Activated CD4-positive, alpha-beta T cell treated with anti-CD3 and anti-CD28 coated beads, Interleukin-2, amount 50 U/mL, for 16 hours (primary cell): ENCODE data around the gene DDX19B.

Experiments
- DNase-seq: peaks from one replicate; pipeline ENCODE4 v3.0.0-alpha.2; 2020

The DDX19B gene

DNA sequence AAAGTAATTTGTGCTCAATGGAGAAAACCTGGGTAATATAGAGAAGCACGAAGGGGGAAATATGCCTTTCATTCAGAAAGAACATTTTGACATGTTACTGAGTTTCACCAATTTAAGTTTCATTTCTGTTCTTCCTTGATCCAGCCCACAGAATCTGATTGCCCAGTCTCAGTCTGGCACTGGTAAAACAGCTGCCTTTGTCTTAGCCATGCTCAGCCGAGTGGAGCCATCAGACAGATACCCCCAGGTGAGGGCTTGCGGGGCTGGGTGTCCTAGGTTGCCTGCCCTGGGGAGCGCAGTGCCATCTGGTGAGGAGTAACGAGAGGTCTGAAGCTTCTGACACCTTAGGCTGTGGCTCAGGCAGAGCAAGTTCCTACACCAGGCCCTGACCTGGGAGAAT is 65.4 kb downstream of the DDX19B start:
- DNase-seq: no peak

DNA sequence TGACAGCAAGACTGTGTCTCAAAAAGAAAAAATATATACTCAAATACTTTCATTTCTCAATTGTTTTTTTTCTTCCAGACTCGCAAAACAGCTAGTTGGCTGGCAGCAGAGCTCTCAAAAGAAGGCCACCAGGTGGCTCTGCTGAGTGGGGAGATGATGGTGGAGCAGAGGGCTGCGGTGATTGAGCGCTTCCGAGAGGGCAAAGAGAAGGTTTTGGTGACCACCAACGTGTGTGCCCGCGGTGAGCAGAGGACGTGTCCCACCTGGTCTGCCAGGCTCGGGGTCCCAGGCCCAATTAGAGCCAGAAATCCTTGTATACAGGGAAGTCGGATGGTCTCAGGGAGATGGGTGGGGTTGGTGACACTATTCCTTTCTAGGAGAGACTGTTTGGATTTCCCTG is 71.2 kb downstream of the DDX19B start:
- DNase-seq: peak; percentile 24

DNA sequence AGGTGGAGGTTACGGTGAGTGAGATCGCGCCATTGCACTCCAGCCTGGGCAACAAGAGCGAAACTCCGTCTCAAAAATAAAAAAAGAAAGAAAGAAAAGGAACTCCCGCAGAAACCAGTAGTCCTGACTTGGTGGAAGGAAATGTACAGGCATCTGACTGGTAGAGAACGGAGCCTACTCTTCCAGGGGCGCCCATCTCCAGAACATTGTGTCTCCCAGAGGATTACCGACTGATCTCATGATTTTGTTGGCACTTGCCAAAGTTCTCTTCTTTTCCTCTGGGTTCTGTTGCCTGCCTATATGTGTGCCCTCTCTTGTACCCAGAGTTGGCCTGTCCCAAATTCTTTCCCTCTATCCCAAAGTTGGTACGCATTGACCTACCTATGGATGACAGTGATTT is 71.9 kb downstream of the DDX19B start:
- DNase-seq: no peak

DNA sequence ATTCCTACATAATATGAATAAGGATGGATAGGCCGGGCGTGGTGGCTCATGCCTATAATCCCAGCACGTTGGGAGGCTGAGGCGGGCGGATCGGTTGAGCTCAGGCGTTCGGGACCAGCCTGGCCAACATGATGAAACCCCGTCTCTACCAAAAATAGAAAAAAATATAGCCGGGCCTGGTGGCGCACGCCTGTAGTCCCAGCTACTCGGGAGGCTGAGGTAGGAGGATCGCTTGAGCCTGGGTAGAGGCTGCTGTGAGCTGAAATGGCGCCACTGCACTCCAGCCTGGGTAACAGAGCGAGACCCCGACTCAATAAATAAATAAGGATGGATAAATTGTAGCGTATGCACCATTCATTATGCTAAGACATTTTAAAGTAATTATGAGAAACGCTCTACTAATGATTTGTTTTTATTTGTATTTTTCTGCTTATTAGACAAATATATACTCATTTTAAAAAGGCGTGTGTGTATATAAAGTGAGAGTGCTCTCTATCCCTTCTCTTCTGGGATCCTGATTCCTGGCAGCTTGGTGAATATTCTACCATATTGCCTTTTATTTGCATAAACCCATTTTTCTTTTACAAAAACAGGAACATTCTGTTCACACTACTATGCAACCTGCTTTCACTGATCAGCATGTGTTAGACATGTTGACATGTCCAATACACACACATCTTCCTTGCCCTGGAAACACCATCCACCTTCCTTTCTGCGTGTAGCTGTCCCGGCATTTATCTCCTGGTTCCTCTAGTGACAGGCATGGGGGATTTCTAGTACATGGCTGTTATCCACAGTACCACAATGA is 74.1 kb downstream of the DDX19B start:
- no peak for DNase-seq

DNA sequence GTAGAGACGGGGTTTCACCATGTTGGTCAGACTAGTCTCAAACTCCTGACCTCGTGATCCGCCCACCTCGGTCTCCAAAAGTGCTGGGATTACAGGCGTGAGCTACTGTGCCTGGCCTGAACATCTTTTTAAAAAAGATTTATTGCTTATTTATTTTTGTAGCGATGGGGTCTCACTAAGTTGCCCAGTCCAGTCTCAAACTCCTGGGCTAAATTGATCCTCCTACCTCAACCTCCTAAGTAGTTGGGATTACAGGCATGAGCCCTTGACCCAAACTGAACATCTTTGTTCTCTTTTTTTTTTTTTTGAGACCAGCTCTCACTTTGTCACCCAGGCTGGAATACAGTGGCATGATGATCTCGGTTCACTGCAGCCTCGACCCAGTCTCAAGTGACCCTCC is 75.2 kb downstream of the DDX19B start:
- DNase-seq: no peak

DNA sequence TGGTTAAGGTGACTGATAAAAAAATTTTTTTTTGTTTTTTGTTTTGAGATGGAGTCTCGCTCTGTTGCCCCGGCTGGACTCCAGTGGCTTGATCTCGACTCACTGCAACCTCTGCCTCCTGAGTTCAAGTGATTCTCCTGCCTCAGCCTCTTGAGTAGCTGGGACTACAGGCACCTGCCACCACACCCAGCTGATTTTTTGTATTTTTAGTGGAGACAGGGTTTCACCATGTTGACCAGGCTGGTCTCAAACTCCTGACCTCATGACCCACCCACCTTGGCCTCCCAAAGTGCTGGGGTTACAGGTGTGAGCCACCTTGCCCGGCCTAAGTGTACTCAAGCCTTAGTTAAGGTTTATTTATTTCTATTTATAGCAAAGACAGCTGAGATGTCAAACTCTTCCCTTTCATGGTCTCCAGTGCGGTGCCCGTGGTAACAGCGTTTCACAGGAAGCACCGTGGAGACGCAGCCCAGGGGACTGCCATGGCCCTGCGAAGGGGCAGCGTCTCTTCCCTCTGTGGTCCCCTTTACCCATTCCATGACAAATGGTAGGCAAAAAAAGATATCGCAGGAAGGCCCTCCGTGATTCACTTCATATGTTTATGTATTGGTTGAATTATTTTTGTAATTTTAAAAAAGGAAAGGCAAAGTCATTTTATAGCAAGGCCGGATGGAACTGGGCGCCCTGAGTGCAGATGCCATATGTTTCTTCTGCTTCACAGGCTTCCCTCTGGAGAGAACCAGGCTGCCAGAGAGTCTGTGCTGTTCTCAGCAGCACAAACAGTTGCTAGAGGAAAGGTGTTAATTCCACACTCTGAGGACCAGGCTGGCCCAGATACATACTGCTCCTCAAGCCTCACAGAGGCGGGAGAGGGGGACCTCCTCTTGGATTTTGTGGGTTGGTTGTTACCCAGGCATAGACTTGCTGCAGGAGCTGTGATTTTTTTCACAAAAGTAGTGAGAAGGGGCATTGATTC is 76.9 kb downstream of the DDX19B start:
- no peak for DNase-seq

DNA sequence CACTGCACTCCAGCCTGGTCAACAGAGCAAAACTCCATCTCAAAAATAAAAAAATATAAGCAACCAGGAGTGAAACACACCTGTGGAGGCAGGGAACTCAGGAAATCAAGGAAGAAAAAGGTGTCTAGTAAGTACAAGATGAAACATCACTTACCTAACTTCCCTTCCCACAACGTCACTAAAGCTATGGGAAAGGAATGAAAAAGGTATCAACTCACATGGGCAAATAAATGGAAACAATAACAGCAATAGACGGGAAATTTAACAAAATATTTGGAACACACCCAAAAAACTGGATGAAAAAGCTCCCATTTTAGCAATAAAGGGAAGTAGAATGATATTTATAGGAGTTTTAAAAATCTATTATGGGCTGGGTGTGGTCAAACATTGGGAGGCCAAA is 78.8 kb downstream of the DDX19B start:
- no peak for DNase-seq

DNA sequence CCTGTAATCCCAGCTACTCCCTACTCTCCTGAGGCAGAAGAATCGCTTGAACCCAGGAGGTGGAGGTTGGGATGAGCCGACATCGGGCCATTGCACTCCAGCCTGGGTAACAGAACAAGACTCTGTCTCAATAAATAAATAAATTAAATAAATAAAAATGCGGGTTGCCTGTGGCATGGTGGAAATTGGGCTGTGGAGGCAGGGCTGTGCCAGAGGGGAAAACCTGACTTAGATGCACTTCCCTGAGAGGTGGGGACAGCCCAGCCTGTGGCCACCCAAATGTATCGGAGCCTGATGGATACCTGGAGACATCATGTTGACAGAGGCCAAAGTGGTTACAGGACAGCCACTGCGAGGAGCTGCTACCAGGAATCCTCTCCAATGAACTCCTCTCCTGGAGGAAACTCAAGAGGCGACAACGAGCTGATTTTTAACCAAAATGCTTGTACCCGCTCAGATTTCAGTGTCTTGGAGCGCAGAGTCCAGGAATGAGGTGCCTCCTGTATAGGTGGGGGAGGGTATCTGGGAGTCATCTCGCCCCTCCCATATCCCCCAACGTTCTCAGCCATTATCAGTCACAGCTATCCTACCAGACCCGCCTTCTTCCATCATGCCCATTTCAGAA is 80.0 kb downstream of the DDX19B start:
- no peak for DNase-seq

DNA sequence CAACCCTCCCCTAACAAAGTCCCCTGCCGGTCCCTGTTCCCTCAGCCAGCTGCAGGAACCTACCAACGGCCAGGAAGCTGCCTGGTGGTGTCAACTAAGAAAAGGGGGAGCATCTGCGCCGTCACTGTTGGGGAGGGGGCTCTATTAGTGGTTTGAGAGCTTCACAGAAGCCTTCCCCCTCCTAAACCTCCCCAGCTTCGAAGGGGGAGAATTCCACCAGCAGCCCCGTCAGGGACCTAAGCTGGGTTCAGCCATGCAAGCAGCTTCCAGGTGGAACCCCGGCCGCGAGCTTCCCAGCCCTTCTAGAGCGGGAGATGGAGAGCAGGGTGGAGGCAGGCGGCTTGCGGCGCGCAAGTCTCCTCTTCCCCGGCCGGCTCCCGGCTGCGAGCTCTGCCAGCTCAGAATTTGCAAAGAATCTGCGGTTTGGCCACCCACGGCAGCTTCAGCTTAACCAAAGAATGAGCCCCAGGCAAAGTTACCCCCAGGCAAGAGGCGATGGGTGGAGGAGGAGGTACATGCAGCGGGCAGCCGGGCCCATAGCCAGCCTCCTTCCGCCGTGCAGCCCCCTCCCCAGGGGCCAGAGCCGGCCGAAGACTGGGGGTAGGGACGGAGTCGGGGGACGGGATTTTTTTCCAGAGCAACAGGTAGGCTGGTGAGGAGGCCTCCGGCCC is 81.4 kb downstream of the DDX19B start:
- peak; percentile 84 for DNase-seq

DNA sequence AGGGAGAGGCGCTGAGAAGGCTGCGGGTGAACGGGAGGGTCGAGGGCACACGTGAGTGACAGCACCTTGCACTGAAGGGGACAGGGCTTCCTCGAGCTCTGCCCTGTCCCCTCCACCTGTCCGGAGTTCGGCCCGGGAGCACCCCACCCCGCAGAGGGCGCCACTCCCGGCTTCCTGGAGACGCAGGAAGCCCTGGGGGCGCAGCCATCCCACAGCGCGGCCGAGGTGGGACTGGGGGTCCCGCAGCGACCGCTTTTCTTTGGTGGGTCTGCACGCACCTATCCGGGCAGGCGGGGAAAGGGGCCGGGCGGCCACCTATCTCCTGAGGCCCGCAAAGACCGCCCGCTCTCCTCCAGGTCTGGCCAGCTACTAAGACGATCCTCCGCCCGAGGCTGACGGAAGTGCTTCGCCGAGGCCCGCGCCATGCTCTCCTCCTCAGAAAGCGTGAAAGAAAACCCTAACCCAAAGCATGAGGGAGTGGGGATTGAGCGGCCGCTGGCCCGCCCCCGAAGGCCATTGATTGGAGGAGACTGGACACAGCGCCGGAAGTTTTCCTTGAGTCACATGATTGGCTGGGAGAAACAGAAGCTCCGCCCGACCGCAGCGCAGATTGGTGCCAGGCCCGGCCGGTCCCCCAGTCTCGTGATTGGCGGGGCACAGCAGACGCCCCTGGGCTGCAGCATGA is 82.1 kb downstream of the DDX19B start:
- peak; percentile 99 for DNase-seq

DNA sequence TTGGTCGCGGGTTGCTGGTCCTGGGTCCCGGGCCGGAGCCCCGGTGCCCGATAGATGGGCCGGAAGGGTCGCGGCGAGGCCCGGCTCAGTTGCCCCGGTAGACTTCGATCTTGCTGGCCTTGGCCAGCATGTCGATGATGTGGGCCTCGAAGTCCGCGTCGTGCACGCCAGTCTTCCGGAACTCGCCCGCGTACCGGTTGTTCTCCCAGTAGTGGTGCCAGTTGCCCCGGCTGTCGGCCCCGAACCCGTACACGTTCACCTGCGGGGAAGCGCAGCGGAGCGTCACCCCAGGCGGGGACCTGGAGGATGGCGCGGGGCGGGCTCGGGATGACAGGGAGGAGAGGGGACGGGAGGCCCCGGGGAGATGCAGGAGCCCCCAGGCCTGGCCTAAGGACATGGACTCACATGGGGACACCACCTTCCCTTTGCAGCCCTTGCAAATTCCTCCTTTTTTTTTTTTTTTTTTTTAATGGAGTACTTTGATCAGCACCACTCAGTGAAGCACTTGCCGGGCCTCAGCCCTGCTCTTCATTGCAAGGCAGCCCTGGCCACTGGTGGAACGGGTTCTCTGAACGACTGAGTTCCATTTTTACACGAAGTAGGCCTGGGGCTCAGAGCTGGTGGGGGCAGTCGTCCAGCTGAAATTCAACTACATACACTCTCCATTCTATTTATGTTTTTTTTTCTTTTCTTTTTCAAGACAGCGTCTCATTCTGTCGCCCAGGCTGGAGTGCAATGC is 82.8 kb downstream of the DDX19B start:
- no peak for DNase-seq

DNA sequence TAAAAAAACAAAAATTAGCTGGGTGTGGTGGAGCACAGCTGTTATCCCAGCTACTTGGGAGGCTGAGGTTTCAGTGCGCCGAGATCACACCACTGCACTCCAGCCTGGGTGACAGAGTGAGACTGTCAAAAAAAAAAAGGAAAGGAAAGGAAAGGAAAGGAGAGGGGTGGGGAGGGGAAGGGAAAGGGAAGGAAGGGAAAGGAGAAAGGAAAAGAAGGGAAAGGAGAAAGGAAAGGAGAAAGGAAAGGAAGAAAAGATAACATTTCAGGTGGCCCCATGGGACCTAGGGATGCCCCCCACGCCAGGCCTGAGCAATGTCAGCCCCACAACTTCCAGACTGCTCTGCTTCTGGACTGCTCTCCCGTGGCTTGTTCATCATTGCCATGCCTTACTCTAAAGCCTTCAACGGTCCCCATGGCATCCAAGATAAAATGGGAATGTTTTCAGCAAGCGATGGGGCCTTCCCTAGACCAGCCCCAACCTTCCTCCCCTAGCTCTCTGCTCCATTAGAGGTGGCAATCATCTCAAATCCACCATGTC is 84.5 kb downstream of the DDX19B start:
- DNase-seq: no peak
